HG03159 (cell line): ENCODE results near the gene HOXB9.

Source experiments
- ATAC-seq: cut with Tn5 transposase; IDR thresholded peaks from one replicate; pipeline ENCODE4 v1.9.1; 2021; ENCODE audit warnings: mild to moderate bottlenecking, moderate library complexity; ENCODE audit not compliant: unreplicated experiment

Gene HOXB9

GRCh38 chr17:48612854-48613691, 13.1 kb downstream of the HOXB9 start:
- no peak for ATAC-seq

GRCh38 chr17:48612456-48612853, 13.7 kb downstream of the HOXB9 start:
- ATAC-seq = no peak

- ATAC-seq = no peak
Observed at GRCh38 chr17:48611681-48612455, 14.3 kb downstream of the HOXB9 start.

GRCh38 chr17:48611213-48611612, 14.9 kb downstream of the HOXB9 start:
- no peak for ATAC-seq

DNA sequence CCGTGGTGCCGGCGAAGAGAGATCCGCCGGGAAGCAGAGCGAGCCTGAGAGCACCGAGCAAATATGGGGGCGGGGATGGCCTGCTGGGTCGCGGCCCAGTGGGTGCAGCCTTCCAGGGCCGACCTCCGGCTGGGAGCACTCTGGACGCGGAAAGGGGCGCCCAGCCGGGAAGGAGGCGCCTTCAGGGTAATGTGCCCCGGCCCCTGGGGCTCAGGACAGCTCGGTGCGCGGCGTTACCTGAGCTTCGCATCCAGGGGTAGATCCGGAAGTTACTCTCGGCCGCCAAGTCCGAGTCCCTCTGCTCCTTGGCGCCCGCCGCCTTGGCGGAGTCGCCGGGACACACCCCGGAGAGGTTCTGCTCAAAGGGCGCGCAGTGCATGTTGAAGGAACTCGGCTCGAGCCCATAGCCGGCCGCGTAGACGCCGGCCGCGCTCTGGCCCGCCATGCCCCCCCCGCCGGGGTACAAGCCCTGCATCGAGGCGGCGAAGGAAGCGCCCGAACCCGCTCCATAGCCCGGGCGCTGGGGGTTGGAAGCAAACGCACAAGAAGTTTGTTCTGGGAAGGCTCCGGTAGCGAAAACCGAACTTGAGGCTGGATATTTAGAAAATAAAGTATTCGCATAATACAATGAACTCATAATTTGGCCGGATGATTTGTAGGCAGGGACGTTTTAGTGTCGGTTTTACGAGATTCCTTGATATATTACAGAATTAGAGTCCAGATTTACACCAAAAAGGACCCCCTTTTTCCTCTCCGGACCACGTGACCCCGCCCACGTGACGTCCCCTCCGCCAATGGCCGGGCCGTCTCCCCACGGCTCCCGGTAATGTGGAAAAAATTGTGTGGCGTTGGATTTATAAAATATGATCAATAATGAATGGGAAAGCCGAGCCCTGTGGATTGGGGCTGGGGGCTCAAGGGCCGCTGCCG, 15.6 kb downstream of the HOXB9 start, which contains the start of gene HOXB7:
Gene HOXB7 (minus strand): TSS at position 736 of the 930 bp plus-strand sequence. CDS start 99 bp downstream, at position 637.
- ATAC-seq = no peak

DNA sequence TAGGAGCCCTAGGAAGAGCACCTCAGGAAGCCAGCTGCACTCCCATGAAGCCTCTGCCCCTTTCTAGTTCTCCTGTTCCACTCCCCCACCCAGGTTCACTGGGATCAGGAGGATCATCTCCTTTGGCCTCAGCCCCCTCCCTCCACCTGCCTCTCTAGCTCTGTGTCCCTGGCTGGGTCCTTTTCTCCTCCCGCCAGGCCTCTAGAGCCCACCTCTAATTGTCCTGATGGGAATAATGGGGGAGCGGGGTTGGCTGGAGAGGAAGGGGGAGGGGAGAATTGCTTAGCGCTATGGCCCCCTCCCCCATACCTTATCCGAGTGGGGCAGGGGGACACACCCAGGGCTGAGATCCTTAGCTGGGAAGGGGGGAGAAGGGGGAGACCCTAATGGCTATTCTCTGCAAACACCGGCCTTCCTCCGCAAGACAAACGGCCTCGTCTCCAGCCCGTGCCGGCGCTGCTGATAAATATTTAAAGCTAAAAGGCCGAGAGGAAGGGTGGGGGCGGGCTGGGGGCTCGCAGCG, 16.3 kb downstream of the HOXB9 start:
- no peak for ATAC-seq

GRCh38 chr17:48609033-48609432, 17.1 kb downstream of the HOXB9 start:
- ATAC-seq = no peak

GRCh38 chr17:48608494-48608834, 17.7 kb downstream of the HOXB9 start:
- ATAC-seq = no peak

GRCh38 chr17:48606892-48607614, 19.1 kb downstream of the HOXB9 start:
- no peak for ATAC-seq

GRCh38 chr17:48605991-48606891, 19.9 kb downstream of the HOXB9 start:
- ATAC-seq = no peak

- no peak for ATAC-seq
Observed at GRCh38 chr17:48605409-48605919, 20.7 kb downstream of the HOXB9 start.

- no peak for ATAC-seq
Observed at GRCh38 chr17:48604770-48605329, 21.3 kb downstream of the HOXB9 start, which contains the start of gene HOXB6. HOXB6 (minus strand) TSS chr17:48604986; CDS start chr17:48598150, 6,836 bp downstream.

GRCh38 chr17:48603959-48604769, 22.0 kb downstream of the HOXB9 start:
- no peak for ATAC-seq

DNA sequence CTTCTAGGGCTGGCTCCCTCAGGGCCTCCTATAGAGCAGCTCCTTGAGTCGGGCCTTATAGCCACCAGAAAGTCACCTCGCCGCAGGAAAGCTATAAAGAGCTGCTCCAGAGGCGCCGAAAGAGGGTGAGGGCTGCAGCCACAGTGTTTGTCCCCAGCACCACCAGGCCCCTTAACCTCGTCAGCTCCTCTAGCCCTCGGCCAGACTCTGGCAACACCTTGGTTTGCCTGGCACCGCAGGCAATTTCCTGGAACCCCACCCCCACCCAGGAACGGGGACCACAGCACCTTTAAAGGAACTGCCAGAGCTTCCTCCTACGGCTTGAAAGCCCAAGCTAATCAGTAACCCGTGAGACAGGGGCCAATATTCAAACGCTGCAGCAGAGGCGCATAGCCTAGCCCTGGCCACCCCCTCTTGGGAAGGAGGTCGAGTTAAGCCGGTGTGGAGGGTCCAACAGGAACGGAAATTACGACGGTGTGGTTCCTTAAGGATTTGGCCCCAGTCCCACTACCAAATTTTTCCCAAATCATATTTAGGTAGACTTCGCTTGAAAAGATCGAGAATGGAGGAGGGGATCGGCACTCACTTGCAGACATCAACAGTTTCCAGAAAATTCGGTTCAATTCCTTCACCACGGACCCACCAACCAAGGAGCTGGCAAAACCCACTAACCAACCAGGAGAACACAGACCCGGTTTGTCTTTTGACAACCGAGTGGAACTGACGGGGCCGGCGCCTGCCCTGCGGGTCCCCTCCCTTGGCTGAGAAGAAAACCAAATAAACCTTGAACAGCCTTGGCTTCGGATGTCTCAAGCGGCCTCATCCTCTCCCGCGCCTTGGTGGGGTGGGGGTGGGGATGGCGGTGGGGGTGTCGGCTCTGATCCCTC, 24.4 kb downstream of the HOXB9 start:
- ATAC-seq = no peak

GRCh38 chr17:48601207-48601538, 25.0 kb downstream of the HOXB9 start:
- ATAC-seq = no peak

DNA sequence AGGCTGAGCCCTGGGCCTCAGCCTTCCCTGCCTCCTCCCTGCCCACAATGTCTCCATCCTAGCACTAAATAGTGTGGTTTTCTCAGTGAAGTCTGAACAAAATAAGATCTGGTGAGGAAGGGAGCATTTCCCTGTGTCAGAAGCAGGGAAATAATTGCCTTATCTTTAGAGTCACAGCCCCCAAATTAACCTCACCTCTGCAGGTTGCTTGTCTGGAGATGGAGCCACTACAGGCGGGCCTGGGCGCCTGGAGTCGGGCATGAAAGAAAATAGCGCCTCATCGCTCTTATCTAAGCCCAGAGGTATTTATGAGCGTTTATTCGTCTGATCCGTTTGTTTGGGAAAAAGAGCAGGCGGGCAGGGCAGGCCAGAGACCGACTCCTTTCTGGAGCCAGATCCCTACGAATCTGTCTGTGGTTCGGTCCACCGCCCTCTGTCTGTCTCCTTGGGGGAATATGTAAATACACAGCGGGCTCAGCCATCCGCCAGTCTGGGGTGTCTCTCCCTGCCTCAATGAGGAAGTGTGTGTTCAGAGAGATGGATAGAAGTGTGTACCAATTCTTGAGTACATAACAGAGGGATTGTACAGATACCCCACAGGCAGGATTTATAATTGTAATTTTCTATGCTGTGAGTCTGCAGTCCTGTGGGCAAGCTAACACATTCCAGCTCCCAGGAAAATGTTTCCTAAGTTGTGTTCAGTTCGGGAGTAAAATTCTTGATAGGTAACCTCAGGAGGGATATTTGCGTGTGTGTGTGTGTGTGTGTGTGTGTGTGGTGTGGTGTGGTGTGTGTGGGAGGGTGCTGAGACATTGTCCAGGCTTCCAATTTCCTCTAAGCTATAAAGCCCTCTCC, 25.7 kb downstream of the HOXB9 start:
- ATAC-seq = no peak
